ENCODE data around the gene RAB28.

GRCh38 chr4:13331827-13332226 is 152.3 kb downstream of the RAB28 start:
- TF ChIP-seq, protein P1, sequence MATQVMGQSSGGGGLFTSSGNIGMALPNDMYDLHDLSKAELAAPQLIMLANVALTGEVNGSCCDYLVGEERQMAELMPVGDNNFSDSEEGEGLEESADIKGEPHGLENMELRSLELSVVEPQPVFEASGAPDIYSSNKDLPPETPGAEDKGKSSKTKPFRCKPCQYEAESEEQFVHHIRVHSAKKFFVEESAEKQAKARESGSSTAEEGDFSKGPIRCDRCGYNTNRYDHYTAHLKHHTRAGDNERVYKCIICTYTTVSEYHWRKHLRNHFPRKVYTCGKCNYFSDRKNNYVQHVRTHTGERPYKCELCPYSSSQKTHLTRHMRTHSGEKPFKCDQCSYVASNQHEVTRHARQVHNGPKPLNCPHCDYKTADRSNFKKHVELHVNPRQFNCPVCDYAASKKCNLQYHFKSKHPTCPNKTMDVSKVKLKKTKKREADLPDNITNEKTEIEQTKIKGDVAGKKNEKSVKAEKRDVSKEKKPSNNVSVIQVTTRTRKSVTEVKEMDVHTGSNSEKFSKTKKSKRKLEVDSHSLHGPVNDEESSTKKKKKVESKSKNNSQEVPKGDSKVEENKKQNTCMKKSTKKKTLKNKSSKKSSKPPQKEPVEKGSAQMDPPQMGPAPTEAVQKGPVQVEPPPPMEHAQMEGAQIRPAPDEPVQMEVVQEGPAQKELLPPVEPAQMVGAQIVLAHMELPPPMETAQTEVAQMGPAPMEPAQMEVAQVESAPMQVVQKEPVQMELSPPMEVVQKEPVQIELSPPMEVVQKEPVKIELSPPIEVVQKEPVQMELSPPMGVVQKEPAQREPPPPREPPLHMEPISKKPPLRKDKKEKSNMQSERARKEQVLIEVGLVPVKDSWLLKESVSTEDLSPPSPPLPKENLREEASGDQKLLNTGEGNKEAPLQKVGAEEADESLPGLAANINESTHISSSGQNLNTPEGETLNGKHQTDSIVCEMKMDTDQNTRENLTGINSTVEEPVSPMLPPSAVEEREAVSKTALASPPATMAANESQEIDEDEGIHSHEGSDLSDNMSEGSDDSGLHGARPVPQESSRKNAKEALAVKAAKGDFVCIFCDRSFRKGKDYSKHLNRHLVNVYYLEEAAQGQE (IDR thresholded peaks at IDR 0.05; ENCODE audit: insufficient read depth in 1 of 2, low read depth in 2 of 2, low read length in 2 of 2), result no peak
- TF ChIP-seq POLR2AphosphoS5 (IDR thresholded peaks at IDR 0.05; ENCODE audit: low read depth, low read length), result no peak
